ENCODE measurements around the gene CRX. TPM values are rescaled to one million over a fixed set of nuclear protein-coding genes. Genes with fewer than 3 reads are reported as not detected.

CRX gene
- total and polyA plus RNA-seq, 2 of the 4 experiments (the other 2 are of a cell fraction): not detected

DNA sequence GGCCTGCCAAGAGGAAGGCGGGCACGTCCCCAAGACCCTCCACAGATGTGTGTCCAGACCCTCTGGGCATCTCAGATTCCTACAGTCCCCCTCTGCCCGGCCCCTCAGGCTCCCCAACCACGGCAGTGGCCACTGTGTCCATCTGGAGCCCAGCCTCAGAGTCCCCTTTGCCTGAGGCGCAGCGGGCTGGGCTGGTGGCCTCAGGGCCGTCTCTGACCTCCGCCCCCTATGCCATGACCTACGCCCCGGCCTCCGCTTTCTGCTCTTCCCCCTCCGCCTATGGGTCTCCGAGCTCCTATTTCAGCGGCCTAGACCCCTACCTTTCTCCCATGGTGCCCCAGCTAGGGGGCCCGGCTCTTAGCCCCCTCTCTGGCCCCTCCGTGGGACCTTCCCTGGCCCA is 17.7 kb downstream of the CRX start:
- dilution Hi-C loops (cut with HindIII; ENCODE audit: low sequenced_read_pairs, unreplicated experiment): no loop called here
- Histone ChIP-seq H4K8ac (ENCODE audit: low read depth in 2 of 2, low read length in 2 of 2) (no peak overlapping the region), H3K9ac (ENCODE audit: low read depth, low read length) (no peak overlapping the region), H2AK5ac (ENCODE audit: low read depth, low read length) (no peak overlapping the region), H3K4me2 (ENCODE audit: low read depth, low read length) (no peak overlapping the region), H3K18ac (ENCODE audit: low read depth, low read length) (no peak overlapping the region), H3K23ac (ENCODE audit: low read depth, low read length) (no peak overlapping the region), H3K79me1 (ENCODE audit: low read depth in 1 of 2, low read length in 2 of 2) (no peaks in the 10 kb centered on the region), H2BK5ac (ENCODE audit: low read depth, low read length, poor library complexity, severe bottlenecking) (no peak overlapping the region), H2BK20ac (ENCODE audit: low read depth, low read length) (no peak overlapping the region), H3K4me1 (ENCODE audit: control insufficient read depth, insufficient read depth, low read length) (no peaks in the 10 kb centered on the region), H4K91ac (ENCODE audit: insufficient read depth, low read depth, low read length) (no peak overlapping the region), H3K4ac (ENCODE audit: low read depth, low read length) (no peak overlapping the region), H3K9me1 (ENCODE audit: insufficient read depth, low read length) (no peaks in the 10 kb centered on the region), H2AK9ac (replicated peaks; ENCODE audit: low read depth, low read length, poor library complexity) (no peak overlapping the region), H2BK15ac (ENCODE audit: low read depth, low read length) (no peak overlapping the region), H4K5ac (ENCODE audit: low read depth, low read length) (no peak overlapping the region), H3K36me3 (ENCODE audit: control insufficient read depth, insufficient read depth, low read length) (no peaks in the 10 kb centered on the region), H2AFZ (replicated peaks; ENCODE audit: low read length, poor library complexity) (no peak overlapping the region), H3K27me3 (ENCODE audit: control insufficient read depth, insufficient read depth, low read length) (peaks cover 15% of the 10 kb centered on the region), H3K14ac (replicated peaks; ENCODE audit: low read depth, low read length) (no peak overlapping the region), H3K9me3 (ENCODE audit: control insufficient read depth, insufficient read depth, low read length) (no peaks in the 10 kb centered on the region), H2BK120ac (ENCODE audit: low read depth, low read length) (no peak overlapping the region), H4K20me1 (ENCODE audit: insufficient read depth, low read length) (no peaks in the 10 kb centered on the region), H3K4me3 (ENCODE audit: insufficient read depth, low read depth, low read length) (no peak overlapping the region), H3K27ac (ENCODE audit: insufficient read depth, low read length) (no peak overlapping the region), H3K56ac (ENCODE audit: extremely low read depth, insufficient read depth, low read length) (no peak overlapping the region)
- BruUV-seq (replicated peaks): no TSS peak
- no peak for ATAC-seq (ENCODE audit: low read depth)
- intact Hi-C loops (cut with micrococcal nuclease): no loop called here
- TF ChIP-seq FOS (IDR thresholded peaks at IDR 0.05; ENCODE audit: low read depth, low read length) (no peak), RAD21 (IDR thresholded peaks at IDR 0.05; ENCODE audit: low read length) (no peak), MXI1 (IDR thresholded peaks at IDR 0.05; ENCODE audit: borderline replicate concordance, low read depth, low read length) (no peak), SMC3 (IDR thresholded peaks at IDR 0.05; ENCODE audit: low read depth, low read length) (no peak), CEBPB (IDR thresholded peaks at IDR 0.05; ENCODE audit: low read depth, low read length) (no peak), POLR2A (IDR thresholded peaks at IDR 0.05; ENCODE audit: low read depth, low read length) (no peak), RFX5 (IDR thresholded peaks at IDR 0.05; ENCODE audit: low read depth, low read length) (no peak)
- TF ChIP-seq, protein P1, sequence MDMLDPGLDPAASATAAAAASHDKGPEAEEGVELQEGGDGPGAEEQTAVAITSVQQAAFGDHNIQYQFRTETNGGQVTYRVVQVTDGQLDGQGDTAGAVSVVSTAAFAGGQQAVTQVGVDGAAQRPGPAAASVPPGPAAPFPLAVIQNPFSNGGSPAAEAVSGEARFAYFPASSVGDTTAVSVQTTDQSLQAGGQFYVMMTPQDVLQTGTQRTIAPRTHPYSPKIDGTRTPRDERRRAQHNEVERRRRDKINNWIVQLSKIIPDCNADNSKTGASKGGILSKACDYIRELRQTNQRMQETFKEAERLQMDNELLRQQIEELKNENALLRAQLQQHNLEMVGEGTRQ (IDR thresholded peaks at IDR 0.05; ENCODE audit: low read depth, low read length): no peak
- TF ChIP-seq, protein P2, sequence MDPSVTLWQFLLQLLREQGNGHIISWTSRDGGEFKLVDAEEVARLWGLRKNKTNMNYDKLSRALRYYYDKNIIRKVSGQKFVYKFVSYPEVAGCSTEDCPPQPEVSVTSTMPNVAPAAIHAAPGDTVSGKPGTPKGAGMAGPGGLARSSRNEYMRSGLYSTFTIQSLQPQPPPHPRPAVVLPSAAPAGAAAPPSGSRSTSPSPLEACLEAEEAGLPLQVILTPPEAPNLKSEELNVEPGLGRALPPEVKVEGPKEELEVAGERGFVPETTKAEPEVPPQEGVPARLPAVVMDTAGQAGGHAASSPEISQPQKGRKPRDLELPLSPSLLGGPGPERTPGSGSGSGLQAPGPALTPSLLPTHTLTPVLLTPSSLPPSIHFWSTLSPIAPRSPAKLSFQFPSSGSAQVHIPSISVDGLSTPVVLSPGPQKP (IDR thresholded peaks at IDR 0.05; ENCODE audit: borderline replicate concordance, low read depth, low read length): no peak
- TF ChIP-seq, protein P3, sequence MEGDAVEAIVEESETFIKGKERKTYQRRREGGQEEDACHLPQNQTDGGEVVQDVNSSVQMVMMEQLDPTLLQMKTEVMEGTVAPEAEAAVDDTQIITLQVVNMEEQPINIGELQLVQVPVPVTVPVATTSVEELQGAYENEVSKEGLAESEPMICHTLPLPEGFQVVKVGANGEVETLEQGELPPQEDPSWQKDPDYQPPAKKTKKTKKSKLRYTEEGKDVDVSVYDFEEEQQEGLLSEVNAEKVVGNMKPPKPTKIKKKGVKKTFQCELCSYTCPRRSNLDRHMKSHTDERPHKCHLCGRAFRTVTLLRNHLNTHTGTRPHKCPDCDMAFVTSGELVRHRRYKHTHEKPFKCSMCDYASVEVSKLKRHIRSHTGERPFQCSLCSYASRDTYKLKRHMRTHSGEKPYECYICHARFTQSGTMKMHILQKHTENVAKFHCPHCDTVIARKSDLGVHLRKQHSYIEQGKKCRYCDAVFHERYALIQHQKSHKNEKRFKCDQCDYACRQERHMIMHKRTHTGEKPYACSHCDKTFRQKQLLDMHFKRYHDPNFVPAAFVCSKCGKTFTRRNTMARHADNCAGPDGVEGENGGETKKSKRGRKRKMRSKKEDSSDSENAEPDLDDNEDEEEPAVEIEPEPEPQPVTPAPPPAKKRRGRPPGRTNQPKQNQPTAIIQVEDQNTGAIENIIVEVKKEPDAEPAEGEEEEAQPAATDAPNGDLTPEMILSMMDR (conservative IDR thresholded peaks at IDR 0.05; ENCODE audit: low read depth, low read length): no peak
- POLR2A ChIA-PET (ENCODE audit: unreplicated experiment): no interaction called here
- 29% methylated on average over 13 of the region's 16 CpGs; no CpG with 5 or more reads in 1 of the 2 experiments for WGBS, 2 experiments (ENCODE audit: extremely low coverage in 2 of 2, insufficient read length in 1 of 2)
- CTCF ChIA-PET: no interaction called here
- DNase-seq: no peak
- in situ Hi-C loops (cut with MboI; ENCODE audit: low sequenced_read_pairs): no loop called here
